ENCODE measurements around the gene RAPGEF3.

Gene RAPGEF3

DNA sequence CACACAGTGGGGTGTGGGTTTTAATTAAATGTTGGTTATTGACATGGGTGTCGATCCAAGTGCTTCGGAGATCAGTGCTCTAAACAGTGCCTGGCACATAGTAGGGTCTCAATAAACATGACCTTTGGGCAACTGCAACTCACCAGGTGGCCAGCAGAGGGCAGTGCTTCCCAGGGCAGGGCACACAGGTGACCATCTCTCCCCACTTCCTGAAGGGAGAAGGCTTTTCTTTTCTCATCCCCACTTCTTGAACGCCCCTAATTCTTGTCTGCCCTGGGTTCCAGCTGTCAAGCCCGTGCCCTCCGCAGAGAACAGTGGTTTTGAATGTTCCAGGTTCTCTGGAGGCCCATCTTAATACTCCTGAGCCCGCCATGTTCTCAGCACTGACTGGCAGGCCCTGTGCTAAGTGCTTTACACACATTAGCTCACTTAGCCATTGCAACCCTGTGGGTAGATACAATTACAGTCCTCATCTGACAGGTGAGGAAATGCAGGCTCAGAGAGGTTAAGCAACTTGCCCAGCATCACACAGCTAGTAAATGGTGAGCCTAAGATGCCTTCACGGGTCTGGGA lies 16.3 kb downstream of the RAPGEF3 start:
- no peaks in the 10 kb centered on the region for H3K9me3 ChIP-seq (ENCODE audit: low read depth, low read length)
- no peak overlapping the region for H3K9ac ChIP-seq (ENCODE audit: insufficient read length)
- TF ChIP-seq EZH2 (IDR thresholded peaks at IDR 0.05), result no peak
- TF ChIP-seq FOXP2 (optimal IDR thresholded peaks at IDR 0.05; ENCODE audit: control extremely low read depth, extremely low read length, insufficient read depth), result no peak
- no peak for TF ChIP-seq POLR2AphosphoS5 (IDR thresholded peaks at IDR 0.05; ENCODE audit: borderline replicate concordance, low read depth, low read length)
- no peaks in the 10 kb centered on the region for H3K36me3 ChIP-seq (ENCODE audit: insufficient read depth, low read length)
- DNase-seq (ENCODE audit: low read depth, low spot score), result no peak
- H3K27ac ChIP-seq, result no peak overlapping the region
- H3K4me3 ChIP-seq, result no peak overlapping the region

DNA sequence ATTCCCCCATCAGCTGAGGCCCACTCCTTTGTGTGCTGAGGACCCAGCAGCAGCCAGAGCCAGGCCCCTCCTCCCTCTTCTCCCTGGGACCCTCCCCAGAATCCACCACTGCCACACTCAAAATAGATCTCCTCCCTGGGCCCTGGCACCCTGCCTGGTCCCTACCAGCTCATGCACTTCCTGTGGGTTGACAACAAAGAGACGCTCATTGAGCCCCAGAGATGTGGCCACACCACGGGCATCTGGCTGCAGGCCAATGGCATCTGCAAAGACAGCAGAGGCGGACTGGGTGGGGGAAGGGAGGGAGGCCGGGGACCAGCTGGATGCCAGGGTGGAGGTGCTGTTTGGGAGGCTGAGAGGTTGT lies 17.4 kb downstream of the RAPGEF3 start:
- peak overlapping the region; percentile 81 for H3K27ac ChIP-seq
- no peaks in the 10 kb centered on the region for H3K9me3 ChIP-seq (ENCODE audit: low read depth, low read length)
- DNase-seq (ENCODE audit: low read depth, low spot score), result peak; percentile 24
- peak overlapping the region; percentile 42 for H3K4me3 ChIP-seq
- no peak overlapping the region for H3K9ac ChIP-seq (ENCODE audit: insufficient read length)
- no peak for TF ChIP-seq EZH2 (IDR thresholded peaks at IDR 0.05)
- no peak for TF ChIP-seq POLR2AphosphoS5 (IDR thresholded peaks at IDR 0.05; ENCODE audit: borderline replicate concordance, low read depth, low read length)
- TF ChIP-seq FOXP2 (optimal IDR thresholded peaks at IDR 0.05; ENCODE audit: control extremely low read depth, extremely low read length, insufficient read depth), result peak; percentile 82
- no peaks in the 10 kb centered on the region for H3K36me3 ChIP-seq (ENCODE audit: insufficient read depth, low read length)

DNA sequence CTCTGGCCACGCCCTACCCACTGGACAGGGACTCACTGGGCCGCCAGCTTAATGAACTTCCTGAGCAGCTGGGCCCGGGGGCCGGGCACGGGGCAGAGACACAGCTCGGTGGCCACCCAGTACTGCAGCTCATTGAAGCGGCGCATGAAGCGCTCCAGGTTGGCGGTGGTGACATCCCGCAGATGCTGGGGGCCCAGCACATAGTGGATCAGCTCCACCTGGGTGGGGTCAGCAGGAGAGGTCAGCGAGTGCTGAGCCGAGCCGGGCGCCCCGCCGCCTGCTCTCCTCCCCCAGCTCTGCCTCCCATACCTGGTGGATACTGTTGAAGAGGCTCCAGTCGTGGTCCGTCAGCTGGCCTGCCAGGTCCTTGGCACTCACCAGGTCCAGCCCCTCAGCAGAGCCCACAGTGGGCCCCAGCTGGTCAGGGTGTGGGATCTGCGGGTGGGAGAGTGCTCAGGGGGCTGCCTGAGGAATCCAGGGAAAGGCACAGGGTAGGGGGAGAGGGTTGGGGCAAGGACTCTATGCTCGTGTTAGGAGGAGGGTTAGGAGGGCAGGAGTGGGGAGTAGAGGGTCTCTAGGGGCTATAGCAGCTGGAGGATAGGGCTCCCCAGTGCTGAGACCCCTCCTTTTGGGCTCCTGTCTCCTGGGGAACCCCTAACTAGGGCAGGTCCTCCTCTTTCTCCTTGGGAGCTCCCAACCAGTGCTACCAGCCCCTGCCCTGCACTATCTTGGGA lies 17.9 kb downstream of the RAPGEF3 start:
- Histone ChIP-seq H3K9ac (ENCODE audit: insufficient read length) (peak overlapping the region; percentile 59), H3K4me3 (peak overlapping the region; percentile 42), H3K9me3 (ENCODE audit: low read depth, low read length) (no peaks in the 10 kb centered on the region), H3K27ac (peak overlapping the region; percentile 81), H3K36me3 (ENCODE audit: insufficient read depth, low read length) (no peaks in the 10 kb centered on the region)
- no peak for DNase-seq (ENCODE audit: low read depth, low spot score)
- TF ChIP-seq POLR2AphosphoS5 (IDR thresholded peaks at IDR 0.05; ENCODE audit: borderline replicate concordance, low read depth, low read length) (no peak), EZH2 (IDR thresholded peaks at IDR 0.05) (no peak), FOXP2 (optimal IDR thresholded peaks at IDR 0.05; ENCODE audit: control extremely low read depth, extremely low read length, insufficient read depth) (no peak)

DNA sequence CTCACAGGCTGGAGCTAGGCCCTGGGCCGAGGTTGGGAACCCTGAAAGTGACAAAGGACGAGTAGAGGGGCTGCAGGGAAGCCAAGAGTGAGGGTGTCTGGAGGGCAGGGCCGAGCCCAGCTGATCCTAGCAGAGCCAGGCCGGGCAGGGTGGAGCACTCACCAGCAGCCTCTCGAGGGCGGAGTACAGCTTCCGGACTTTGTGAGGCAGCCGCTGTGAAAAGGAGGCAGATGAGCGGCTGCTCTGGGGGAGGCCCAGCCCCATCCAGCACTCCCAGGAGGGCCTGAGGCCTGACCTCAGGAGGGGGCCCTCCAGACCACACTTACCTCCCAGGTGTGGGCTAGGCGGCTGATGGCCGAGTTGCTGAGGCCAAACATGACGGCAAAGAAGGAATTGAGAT lies 18.7 kb downstream of the RAPGEF3 start:
- DNase-seq (ENCODE audit: low read depth, low spot score), result no peak
- Histone ChIP-seq H3K36me3 (ENCODE audit: insufficient read depth, low read length) (no peaks in the 10 kb centered on the region), H3K4me3 (no peak overlapping the region), H3K9ac (ENCODE audit: insufficient read length) (no peak overlapping the region), H3K9me3 (ENCODE audit: low read depth, low read length) (no peaks in the 10 kb centered on the region), H3K27ac (no peak overlapping the region)
- TF ChIP-seq EZH2 (IDR thresholded peaks at IDR 0.05), result no peak
- no peak for TF ChIP-seq POLR2AphosphoS5 (IDR thresholded peaks at IDR 0.05; ENCODE audit: borderline replicate concordance, low read depth, low read length)
- TF ChIP-seq FOXP2 (optimal IDR thresholded peaks at IDR 0.05; ENCODE audit: control extremely low read depth, extremely low read length, insufficient read depth), result no peak

DNA sequence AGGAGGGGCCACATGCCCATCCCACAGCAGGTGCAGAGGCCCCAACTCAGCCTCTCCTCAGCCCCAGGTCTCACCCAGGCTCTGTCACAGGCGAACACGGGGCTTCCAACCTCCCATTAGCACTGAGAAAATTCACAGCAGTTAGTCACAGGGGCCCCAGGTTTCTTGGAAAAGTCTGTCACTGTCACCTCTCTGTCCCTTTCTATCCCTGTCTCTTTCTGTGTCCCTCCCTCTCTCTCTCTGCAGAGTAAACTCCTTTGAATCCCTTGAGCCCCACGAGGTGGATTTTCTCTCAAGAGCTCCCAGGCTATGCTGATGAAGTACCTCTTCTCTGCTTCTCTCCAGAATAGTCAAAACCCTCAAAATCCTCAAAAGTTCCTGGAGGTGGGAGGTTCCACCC lies 19.4 kb downstream of the RAPGEF3 start:
- DNase-seq (ENCODE audit: low read depth, low spot score), result no peak
- Histone ChIP-seq H3K27ac (no peak overlapping the region), H3K4me3 (no peak overlapping the region), H3K9me3 (ENCODE audit: low read depth, low read length) (no peaks in the 10 kb centered on the region), H3K36me3 (ENCODE audit: insufficient read depth, low read length) (no peaks in the 10 kb centered on the region), H3K9ac (ENCODE audit: insufficient read length) (no peak overlapping the region)
- TF ChIP-seq FOXP2 (optimal IDR thresholded peaks at IDR 0.05; ENCODE audit: control extremely low read depth, extremely low read length, insufficient read depth) (no peak), EZH2 (IDR thresholded peaks at IDR 0.05) (no peak), POLR2AphosphoS5 (IDR thresholded peaks at IDR 0.05; ENCODE audit: borderline replicate concordance, low read depth, low read length) (no peak)

DNA sequence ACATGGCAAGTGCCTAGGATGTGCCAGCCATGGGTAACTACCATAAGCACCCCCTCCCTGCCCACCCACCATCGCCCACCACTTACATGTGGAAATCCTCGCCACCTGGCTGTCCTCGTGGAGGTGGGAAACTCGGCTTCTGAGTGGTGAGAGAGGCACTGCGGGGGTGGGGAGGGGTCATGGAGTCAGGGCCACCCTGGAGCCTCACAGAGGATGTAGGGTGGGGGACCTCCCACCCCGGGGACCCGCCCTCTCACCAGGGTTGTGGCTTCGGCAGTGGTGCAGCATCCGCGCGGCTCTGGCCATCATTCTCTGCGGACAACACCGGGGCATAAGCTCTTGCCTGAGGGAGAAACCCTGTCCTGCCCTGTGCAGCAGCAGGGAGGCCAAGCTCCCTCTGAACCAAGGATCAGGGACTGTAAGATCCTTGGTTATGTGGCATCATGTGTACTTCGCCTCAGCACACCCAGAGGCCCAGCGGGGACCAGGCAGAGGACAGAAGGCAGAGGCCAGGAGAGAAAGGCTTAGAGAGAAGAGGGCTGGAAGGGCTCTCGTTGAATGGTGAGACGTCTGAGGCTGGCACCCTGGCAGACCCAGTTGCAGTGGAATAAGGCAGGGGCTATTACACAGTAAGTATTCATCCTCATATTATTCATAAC lies 20.6 kb downstream of the RAPGEF3 start:
- TF ChIP-seq POLR2AphosphoS5 (IDR thresholded peaks at IDR 0.05; ENCODE audit: borderline replicate concordance, low read depth, low read length) (no peak), EZH2 (IDR thresholded peaks at IDR 0.05) (no peak), FOXP2 (optimal IDR thresholded peaks at IDR 0.05; ENCODE audit: control extremely low read depth, extremely low read length, insufficient read depth) (no peak)
- no peaks in the 10 kb centered on the region for H3K9me3 ChIP-seq (ENCODE audit: low read depth, low read length)
- no peaks in the 10 kb centered on the region for H3K36me3 ChIP-seq (ENCODE audit: insufficient read depth, low read length)
- no peak for DNase-seq (ENCODE audit: low read depth, low spot score)
- H3K4me3 ChIP-seq, result no peak overlapping the region
- H3K9ac ChIP-seq (ENCODE audit: insufficient read length), result no peak overlapping the region
- H3K27ac ChIP-seq, result no peak overlapping the region

DNA sequence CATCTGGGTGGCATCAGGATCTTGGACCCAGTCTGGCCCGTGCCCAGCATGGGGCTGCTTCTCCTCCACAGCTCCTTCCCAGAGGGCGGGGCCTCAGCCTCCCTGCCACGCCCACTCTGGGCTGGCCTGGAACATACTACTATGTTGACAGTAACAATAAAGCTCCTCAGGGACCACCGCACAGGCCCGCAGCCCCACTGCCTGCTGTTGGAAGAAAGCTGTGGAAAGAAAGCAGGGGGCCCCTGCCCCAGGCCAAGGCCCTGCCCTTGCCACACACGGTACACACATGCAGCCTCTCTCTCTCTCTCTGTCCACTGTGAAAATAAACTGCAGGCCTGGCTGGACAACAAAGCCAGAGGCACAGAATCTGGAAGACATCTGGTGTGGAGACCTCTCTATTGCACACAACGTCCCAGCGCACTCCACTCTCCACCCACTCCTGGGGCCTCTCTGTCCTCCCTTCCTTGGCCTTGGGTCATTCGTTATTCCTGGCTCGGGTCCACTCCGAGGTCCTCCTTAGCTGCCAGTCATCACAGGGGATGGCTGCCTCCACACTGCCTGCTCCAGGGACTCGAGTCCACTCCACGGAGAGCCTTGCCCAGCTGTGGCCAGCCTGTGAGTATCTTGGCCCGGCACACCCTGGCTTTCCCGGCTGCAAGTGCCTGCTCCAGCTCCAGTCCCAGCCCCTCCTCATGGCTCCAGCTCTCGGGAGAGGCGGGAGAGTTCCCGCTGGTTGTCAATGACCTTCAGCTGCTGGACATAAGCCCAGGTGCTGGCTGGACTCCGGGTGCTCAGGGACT lies 21.6 kb downstream of the RAPGEF3 start:
- DNase-seq (ENCODE audit: low read depth, low spot score), result no peak
- no peak overlapping the region for H3K4me3 ChIP-seq

DNA sequence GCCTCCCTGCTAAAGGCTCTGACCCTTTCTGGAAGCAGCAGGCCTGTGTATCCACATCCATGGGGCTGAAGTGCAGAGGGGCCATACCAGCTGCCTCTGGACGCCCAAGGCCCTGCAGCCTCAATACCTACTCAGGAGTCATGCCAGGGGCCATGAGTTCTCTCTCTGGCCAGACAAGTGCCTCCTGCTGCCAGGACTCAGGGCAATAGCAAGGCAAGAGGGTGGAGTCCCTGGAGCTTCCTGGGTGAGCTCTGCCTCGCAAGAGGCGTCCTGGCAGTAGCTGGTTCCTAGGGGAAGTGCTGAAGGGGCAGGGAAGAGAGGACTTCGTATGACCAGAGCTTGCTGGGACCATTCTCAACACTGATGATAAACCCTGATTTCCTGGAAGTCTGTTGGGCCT lies 22.5 kb downstream of the RAPGEF3 start:
- TF ChIP-seq EZH2 (IDR thresholded peaks at IDR 0.05) (no peak), POLR2AphosphoS5 (IDR thresholded peaks at IDR 0.05; ENCODE audit: borderline replicate concordance, low read depth, low read length) (no peak)
- Histone ChIP-seq H3K4me3 (no peak overlapping the region), H3K9ac (ENCODE audit: insufficient read length) (no peak overlapping the region), H3K9me3 (ENCODE audit: low read depth, low read length) (no peaks in the 10 kb centered on the region), H3K36me3 (ENCODE audit: insufficient read depth, low read length) (no peaks in the 10 kb centered on the region), H3K27ac (no peak overlapping the region)
- no peak for DNase-seq (ENCODE audit: low read depth, low spot score)

More for the DNA sequence above, 21.6 kb downstream of the RAPGEF3 start:
- Histone ChIP-seq H3K36me3 (ENCODE audit: insufficient read depth, low read length) (no peaks in the 10 kb centered on the region), H3K9ac (ENCODE audit: insufficient read length) (no peak overlapping the region), H3K9me3 (ENCODE audit: low read depth, low read length) (no peaks in the 10 kb centered on the region), H3K27ac (no peak overlapping the region)
- no peak for TF ChIP-seq POLR2AphosphoS5 (IDR thresholded peaks at IDR 0.05; ENCODE audit: borderline replicate concordance, low read depth, low read length)
- no peak for TF ChIP-seq EZH2 (IDR thresholded peaks at IDR 0.05)
- TF ChIP-seq FOXP2 (optimal IDR thresholded peaks at IDR 0.05; ENCODE audit: control extremely low read depth, extremely low read length, insufficient read depth), result no peak

Measured in SK-N-MC (cell line).